ENCODE measurements around the gene ATF5. TPM values are rescaled to one million over a fixed set of nuclear protein-coding genes. Genes with fewer than 3 reads are reported as not detected.
"Not testable (repeated sequence)": the region's sequence is repeated elsewhere in the genome, so short reads cannot be mapped to it uniquely, and the experiment has no call there.

The ATF5 gene
- total RNA-seq, 2 experiments from 2014 or later: 24.5 to 25.8 TPM

DNA sequence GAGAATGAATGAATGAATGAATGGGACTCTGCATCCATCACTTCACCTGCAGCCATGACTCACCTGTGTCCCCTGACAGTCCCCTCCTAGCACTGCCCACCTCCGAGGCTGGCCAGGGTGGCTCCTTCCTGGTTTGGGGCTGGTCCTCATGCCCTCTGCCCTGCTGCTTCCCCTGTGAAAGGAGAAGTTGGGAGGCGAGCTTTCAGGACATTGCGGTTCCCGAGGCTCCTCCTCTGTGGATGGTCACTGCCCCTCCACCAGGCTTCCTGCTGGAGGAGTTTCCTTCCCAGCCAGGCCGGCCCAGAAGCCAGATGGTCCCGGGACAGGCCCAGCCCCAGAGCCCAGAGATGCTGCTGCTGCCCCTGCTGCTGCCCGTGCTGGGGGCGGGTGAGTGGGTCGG is 40.4 kb downstream of the ATF5 start:
- H3K27ac Mint-ChIP-seq; intact Hi-C loops (cut with micrococcal nuclease); POLR2A ChIA-PET; DNase-seq; CTCF ChIA-PET; H3K4me1 Mint-ChIP-seq (ENCODE audit: low read depth); H3K9me3 Mint-ChIP-seq; H3K4me3 Mint-ChIP-seq; H3K36me3 Mint-ChIP-seq: not testable (repeated sequence)
- peaks cover 12% of the 10 kb centered on the region for H3K27me3 Mint-ChIP-seq

GRCh38 chr19:49971991-49972411 is 43.0 kb downstream of the ATF5 start:
- intact Hi-C loops (cut with micrococcal nuclease): no loop called here
- H3K4me1 Mint-ChIP-seq (ENCODE audit: low read depth): no peaks in the 10 kb centered on the region
- H3K27me3 Mint-ChIP-seq: peaks cover 9% of the 10 kb centered on the region
- ChIA-PET POLR2A (no interaction called here), CTCF (no interaction called here)
- no peak overlapping the region for H3K27ac Mint-ChIP-seq
- no peaks in the 10 kb centered on the region for H3K9me3 Mint-ChIP-seq
- DNase-seq: no peak
- no peak overlapping the region for H3K4me3 Mint-ChIP-seq
- peaks cover 6% of the 10 kb centered on the region for H3K36me3 Mint-ChIP-seq

GRCh38 chr19:49972841-49973240 is 43.8 kb downstream of the ATF5 start:
- Mint-ChIP-seq H3K9me3 (no peaks in the 10 kb centered on the region), H3K27ac (no peak overlapping the region), H3K4me1 (ENCODE audit: low read depth) (no peaks in the 10 kb centered on the region), H3K4me3 (no peak overlapping the region), H3K36me3 (peaks cover 7% of the 10 kb centered on the region), H3K27me3 (peaks cover 9% of the 10 kb centered on the region)
- ChIA-PET POLR2A (no interaction called here), CTCF (no interaction called here)
- intact Hi-C loops (cut with micrococcal nuclease): no loop called here
- no peak for DNase-seq

DNA sequence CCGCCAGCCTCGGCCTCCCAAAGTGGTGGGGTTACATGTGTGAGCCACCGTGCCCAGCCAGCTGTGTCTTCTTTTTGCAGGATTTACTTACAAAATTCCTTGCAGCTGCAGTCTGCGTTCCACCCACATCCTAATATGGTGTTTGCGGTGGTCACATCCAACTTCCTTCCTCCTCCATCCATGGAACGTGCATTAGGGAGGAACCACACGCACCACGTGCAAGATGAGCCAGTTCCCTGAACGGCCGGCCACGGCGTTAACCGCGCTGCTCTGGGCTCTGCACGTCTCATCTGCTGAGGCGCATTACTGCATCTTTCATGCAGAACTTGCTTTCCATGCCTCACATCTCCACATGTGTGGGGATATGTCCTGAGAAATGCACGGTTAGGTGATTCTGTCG is 45.0 kb downstream of the ATF5 start:
- no peak overlapping the region for H3K27ac Mint-ChIP-seq
- H3K4me1 Mint-ChIP-seq (ENCODE audit: low read depth): no peaks in the 10 kb centered on the region
- no peak overlapping the region for H3K4me3 Mint-ChIP-seq
- ChIA-PET CTCF (no interaction called here), POLR2A (no interaction called here)
- no peak for DNase-seq
- peaks cover 3% of the 10 kb centered on the region for H3K27me3 Mint-ChIP-seq
- peaks cover 7% of the 10 kb centered on the region for H3K36me3 Mint-ChIP-seq
- intact Hi-C loops (cut with micrococcal nuclease): no loop called here
- no peaks in the 10 kb centered on the region for H3K9me3 Mint-ChIP-seq

GRCh38 chr19:49975051-49975450 is 46.0 kb downstream of the ATF5 start:
- ChIA-PET POLR2A (no interaction called here), CTCF (interaction anchor here (14.1 kb wide), 1 partner anchor 37 kb away, joined by 114 read pairs; no protein-coding TSS in a partner anchor)
- Mint-ChIP-seq H3K4me1 (ENCODE audit: low read depth) (no peaks in the 10 kb centered on the region), H3K27me3 (no peaks in the 10 kb centered on the region), H3K27ac (no peak overlapping the region), H3K9me3 (no peaks in the 10 kb centered on the region), H3K36me3 (peaks cover 7% of the 10 kb centered on the region), H3K4me3 (no peak overlapping the region)
- DNase-seq: no peak
- intact Hi-C loops (cut with micrococcal nuclease): no loop called here

DNA sequence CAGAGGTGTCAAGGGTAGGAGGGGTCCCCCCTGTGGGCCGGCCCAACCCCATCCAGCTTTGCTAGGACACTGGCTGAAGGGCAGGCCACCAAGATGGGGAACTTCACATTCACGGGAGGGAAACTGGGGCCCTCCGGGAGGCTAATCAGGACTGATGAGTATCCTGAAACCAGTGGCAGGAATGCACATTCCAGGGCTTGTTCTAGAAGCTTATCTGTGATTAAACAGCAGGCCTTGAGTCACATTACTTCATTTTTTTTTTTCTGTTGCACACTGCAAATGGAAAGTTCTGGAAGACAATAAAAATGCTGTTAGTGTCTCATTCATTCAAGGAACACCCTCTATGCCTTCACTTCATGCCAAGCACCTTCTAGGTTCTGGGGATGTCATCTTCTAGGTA is 47.5 kb downstream of the ATF5 start:
- Mint-ChIP-seq H3K4me3 (no peak overlapping the region), H3K4me1 (ENCODE audit: low read depth) (no peaks in the 10 kb centered on the region), H3K9me3 (no peaks in the 10 kb centered on the region), H3K27ac (no peak overlapping the region), H3K36me3 (peaks cover 8% of the 10 kb centered on the region), H3K27me3 (no peaks in the 10 kb centered on the region)
- ChIA-PET CTCF (interaction anchor here (14.1 kb wide), 1 partner anchor 38 kb away, joined by 114 read pairs; no protein-coding TSS in a partner anchor), POLR2A (no interaction called here)
- DNase-seq: no peak
- intact Hi-C loops (cut with micrococcal nuclease): no loop called here

DNA sequence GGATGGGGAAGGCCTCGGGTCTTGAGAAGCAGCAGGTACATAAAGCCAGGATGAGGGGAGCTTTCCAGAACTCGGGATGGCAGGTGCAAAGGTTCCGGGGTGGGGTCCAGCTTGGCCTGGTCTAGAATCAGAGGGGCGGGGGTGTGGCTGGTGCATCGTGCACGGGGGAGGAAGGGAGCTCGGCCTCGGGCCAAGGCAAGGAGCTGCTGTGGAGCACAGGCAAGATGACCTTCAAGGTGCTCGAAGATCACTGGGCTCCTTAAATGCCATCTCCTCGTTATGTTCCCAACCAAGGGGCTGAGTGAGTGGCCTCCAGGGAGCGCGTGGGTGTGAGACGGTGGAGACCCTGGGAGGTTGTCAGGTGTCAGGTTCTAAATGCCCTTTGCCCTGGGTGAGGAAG is 48.1 kb downstream of the ATF5 start:
- H3K9me3 Mint-ChIP-seq: no peaks in the 10 kb centered on the region
- H3K27ac Mint-ChIP-seq: no peak overlapping the region
- ChIA-PET POLR2A (no interaction called here), CTCF (interaction anchor here (0.6 to 14.1 kb wide), 3 partner anchors 39 to 253 kb away, joined by 3 to 114 read pairs (median 4); no protein-coding TSS in a partner anchor)
- H3K36me3 Mint-ChIP-seq: peaks cover 13% of the 10 kb centered on the region
- H3K27me3 Mint-ChIP-seq: no peaks in the 10 kb centered on the region
- no peak overlapping the region for H3K4me3 Mint-ChIP-seq
- intact Hi-C loops (cut with micrococcal nuclease): no loop called here
- DNase-seq: no peak
- H3K4me1 Mint-ChIP-seq (ENCODE audit: low read depth): no peaks in the 10 kb centered on the region

GRCh38 chr19:49977881-49978280 is 48.9 kb downstream of the ATF5 start:
- H3K36me3 Mint-ChIP-seq: peaks cover 13% of the 10 kb centered on the region
- H3K9me3 Mint-ChIP-seq: no peaks in the 10 kb centered on the region
- no peaks in the 10 kb centered on the region for H3K4me1 Mint-ChIP-seq (ENCODE audit: low read depth)
- no peak for DNase-seq
- no peak overlapping the region for H3K27ac Mint-ChIP-seq
- no peaks in the 10 kb centered on the region for H3K27me3 Mint-ChIP-seq
- H3K4me3 Mint-ChIP-seq: no peak overlapping the region
- ChIA-PET POLR2A (no interaction called here), CTCF (interaction anchor here (1.9 to 14.1 kb wide), 2 partner anchors 40 to 45 kb away, joined by 4 to 114 read pairs; no protein-coding TSS in a partner anchor)
- intact Hi-C loops (cut with micrococcal nuclease): no loop called here

DNA sequence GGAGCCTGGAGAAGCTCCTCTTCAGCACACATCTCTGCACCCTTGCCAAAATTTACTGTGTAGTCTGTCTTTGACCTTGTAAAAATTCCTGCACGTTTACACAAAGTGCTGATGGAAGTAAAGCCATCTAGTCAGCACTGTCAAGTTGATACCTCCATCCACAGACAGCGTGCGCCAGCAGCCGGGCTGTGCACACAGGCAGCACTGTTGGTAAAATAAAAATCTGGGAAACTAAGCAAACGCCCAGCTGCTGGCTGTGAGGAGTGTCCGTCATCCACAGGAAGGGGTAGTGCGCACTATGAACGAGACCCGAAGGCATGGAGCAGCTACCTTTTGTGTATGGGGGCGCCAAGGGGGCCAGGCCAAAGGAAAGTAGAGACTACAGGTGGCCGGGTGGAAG is 49.3 kb downstream of the ATF5 start:
- ChIA-PET POLR2A (no interaction called here), CTCF (interaction anchor here (1.9 to 14.1 kb wide), 2 partner anchors 40 to 46 kb away, joined by 4 to 114 read pairs; no protein-coding TSS in a partner anchor)
- H3K9me3 Mint-ChIP-seq: no peaks in the 10 kb centered on the region
- H3K27ac Mint-ChIP-seq: no peak overlapping the region
- H3K27me3 Mint-ChIP-seq: no peaks in the 10 kb centered on the region
- intact Hi-C loops (cut with micrococcal nuclease): no loop called here
- no peak for DNase-seq
- H3K4me3 Mint-ChIP-seq: no peak overlapping the region
- H3K4me1 Mint-ChIP-seq (ENCODE audit: low read depth): no peaks in the 10 kb centered on the region
- H3K36me3 Mint-ChIP-seq: peaks cover 13% of the 10 kb centered on the region

DNA sequence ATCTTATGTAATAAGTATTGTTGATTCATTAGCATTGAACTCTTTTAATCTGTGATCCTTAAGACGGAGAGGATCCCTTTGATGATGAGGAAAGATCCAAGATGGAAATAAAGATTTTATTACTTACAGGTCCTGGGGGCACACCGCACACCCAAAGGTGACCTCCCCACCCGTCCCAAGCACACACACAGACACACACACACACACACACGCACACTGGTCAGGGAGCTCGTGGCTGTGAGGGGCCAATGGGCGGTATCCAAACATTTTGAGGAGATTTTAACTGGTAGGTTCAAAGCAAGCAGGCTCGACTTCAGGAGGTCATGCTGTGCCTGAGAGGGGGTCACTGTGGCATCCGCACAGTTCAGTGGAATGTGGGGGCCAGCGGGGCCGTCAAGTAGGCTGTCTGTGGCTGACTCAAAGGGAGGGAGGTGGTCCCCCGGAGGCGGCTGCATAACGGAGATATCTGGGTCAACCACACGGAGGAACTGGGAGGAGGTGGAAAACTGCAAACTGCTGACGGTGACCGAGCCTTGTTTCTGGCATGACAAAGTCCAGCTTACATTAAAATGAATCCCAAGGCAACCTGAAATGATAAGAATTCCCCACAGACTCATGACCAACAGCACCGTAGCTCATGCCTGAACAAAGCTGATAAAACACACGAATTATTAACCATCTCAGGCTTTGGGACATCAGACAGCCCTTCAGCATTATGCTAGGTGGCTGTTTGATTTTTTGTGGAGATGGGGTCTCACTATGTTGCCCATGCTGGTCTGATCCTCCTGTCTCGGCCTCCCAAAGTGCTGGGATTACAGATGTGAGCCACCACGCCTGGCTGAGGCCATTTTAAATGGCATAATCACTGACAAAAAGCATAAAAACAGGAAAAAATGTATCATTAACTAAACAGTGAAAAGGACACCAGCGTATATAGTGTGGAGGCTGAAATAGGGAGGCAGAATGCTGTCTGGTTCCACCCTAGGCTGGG is 52.9 kb downstream of the ATF5 start:
- CTCF ChIA-PET: interaction anchor here (0.9 to 14.1 kb wide), 3 partner anchors 44 to 154 kb away, joined by 3 to 114 read pairs (median 3); no protein-coding TSS in a partner anchor
- intact Hi-C loops (cut with micrococcal nuclease): no loop called here
- Mint-ChIP-seq H3K4me3 (no peak overlapping the region), H3K9me3 (no peaks in the 10 kb centered on the region), H3K4me1 (ENCODE audit: low read depth) (no peaks in the 10 kb centered on the region), H3K36me3 (peaks cover 21% of the 10 kb centered on the region), H3K27ac (no peak overlapping the region), H3K27me3 (no peaks in the 10 kb centered on the region)
- no peak for DNase-seq
- POLR2A ChIA-PET: no interaction called here

Measured in activated CD4-positive, alpha-beta memory T cell treated with anti-CD3 and anti-CD28 coated beads for 36 hours (primary cell).